RWPE2 (cell line): ENCODE results near the gene GATD1.

Source experiments
- ATAC-seq: fragments of 200-7000 bp; cut with Tn5 transposase; 3 replicates; pipeline ENCODE4 v1.9.1; 2021; ENCODE audit warnings: low read depth
- DNase-seq: peaks from one replicate; pipeline ENCODE4 v3.0.0-alpha.2; 2020; ENCODE audit warnings: low spot score
- H3K27ac ChIP-seq: fragments of 450-650 bp; 2 replicates; pipeline ENCODE4 v1.5.1; 2017; ENCODE audit warnings: mild to moderate bottlenecking; ENCODE audit not compliant: poor library complexity, severe bottlenecking
- H3K27me3 ChIP-seq: fragments of 250-450 bp; sonication (Bioruptor Pico); 2 replicates; pipeline ENCODE4 v1.5.1; 2021; ENCODE audit warnings: mild to moderate bottlenecking, moderate library complexity; ENCODE audit not compliant: insufficient read depth, poor library complexity, severe bottlenecking
- H3K36me3 ChIP-seq: fragments of 250-450 bp; sonication (Bioruptor Pico); 2 replicates; pipeline ENCODE4 v1.5.1; 2020; ENCODE audit warnings: low read depth, mild to moderate bottlenecking, moderate library complexity
- H3K4me1 ChIP-seq: fragments of 250-450 bp; sonication (Bioruptor Pico); 2 replicates; pipeline ENCODE4 v1.5.1; 2021; ENCODE audit warnings: mild to moderate bottlenecking, moderate library complexity; ENCODE audit not compliant: insufficient read depth, poor library complexity, severe bottlenecking
- H3K4me3 ChIP-seq: fragments of 250-450 bp; sonication (Bioruptor Pico); 2 replicates; pipeline ENCODE4 v1.5.1; 2021; ENCODE audit warnings: mild to moderate bottlenecking, moderate library complexity; ENCODE audit not compliant: severe bottlenecking
- H3K9me3 ChIP-seq: fragments of 250-450 bp; sonication (Bioruptor Pico); 2 replicates; pipeline ENCODE4 v1.5.1; 2021; ENCODE audit warnings: mild to moderate bottlenecking, moderate library complexity; ENCODE audit not compliant: severe bottlenecking
- TF ChIP-seq, protein P1 (sequence below): fragments of 450-650 bp; IDR thresholded peaks from one replicate; pipeline ENCODE4 v1.5.1; 2017; ENCODE audit warnings: mild to moderate bottlenecking, moderate library complexity; ENCODE audit not compliant: poor library complexity, severe bottlenecking

GATD1 gene, protein sequence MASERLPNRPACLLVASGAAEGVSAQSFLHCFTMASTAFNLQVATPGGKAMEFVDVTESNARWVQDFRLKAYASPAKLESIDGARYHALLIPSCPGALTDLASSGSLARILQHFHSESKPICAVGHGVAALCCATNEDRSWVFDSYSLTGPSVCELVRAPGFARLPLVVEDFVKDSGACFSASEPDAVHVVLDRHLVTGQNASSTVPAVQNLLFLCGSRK

DNA sequence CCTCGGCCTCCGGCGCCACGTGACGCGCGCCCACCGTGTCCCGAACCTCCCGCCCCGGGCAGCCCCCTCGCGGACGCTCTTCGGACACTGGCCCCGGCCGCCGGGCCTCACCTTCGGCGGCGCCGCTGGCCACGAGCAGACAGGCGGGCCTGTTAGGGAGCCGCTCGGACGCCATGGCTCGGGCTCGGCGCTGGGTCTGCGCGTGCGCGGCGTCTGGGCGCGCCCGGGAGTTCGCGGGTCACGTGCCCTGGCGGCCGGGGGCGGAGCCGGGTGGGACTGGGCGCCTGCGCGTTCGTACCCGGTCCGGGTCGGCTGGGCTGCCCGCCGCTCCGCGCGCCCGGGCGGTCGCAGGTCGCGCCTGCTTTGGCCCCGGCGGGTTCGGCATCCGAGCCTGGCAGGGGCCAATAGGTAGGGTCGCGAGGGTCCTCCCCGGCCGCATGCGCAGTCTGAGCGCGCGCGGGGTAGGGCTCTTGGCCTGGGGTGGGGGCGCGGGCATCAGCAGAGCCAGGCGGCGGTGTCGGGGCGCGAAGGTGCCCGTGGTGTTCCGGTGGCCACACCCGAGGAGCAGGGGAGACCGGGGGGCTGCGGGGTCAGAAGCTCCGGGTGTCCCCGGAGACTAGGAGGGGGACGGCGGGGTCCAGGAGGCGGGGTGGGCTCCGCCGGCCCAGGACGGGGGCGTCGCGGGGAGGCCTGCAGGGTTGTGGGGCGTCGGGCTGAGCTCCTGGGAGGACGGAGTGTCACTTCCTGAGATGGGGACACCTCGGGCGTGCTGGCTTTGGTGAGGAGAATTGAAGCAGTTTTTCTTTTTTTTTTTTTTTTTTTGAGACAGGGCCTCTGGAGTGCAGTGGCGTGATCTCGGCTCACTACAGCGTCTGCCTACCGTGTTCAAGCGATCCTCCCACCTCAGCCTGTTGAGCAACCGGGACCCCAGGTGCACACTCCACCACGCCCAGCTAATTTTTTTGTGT lies at the start of gene GATD1:
Gene GATD1 (minus strand): TSS at position 200 of the 968 bp plus-strand sequence. CDS start 25 bp downstream, at position 175.
- no peaks in the 10 kb centered on the region for H3K27me3 ChIP-seq
- DNase-seq = peak; percentile 87
- H3K9me3 ChIP-seq = no peaks in the 10 kb centered on the region
- peak within 1 kb of the TSS; percentile 99 for H3K4me3 ChIP-seq
- TF ChIP-seq, protein P1, sequence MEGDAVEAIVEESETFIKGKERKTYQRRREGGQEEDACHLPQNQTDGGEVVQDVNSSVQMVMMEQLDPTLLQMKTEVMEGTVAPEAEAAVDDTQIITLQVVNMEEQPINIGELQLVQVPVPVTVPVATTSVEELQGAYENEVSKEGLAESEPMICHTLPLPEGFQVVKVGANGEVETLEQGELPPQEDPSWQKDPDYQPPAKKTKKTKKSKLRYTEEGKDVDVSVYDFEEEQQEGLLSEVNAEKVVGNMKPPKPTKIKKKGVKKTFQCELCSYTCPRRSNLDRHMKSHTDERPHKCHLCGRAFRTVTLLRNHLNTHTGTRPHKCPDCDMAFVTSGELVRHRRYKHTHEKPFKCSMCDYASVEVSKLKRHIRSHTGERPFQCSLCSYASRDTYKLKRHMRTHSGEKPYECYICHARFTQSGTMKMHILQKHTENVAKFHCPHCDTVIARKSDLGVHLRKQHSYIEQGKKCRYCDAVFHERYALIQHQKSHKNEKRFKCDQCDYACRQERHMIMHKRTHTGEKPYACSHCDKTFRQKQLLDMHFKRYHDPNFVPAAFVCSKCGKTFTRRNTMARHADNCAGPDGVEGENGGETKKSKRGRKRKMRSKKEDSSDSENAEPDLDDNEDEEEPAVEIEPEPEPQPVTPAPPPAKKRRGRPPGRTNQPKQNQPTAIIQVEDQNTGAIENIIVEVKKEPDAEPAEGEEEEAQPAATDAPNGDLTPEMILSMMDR = peak; percentile 7
- ATAC-seq = peak; percentile 54
- H3K4me1 ChIP-seq = peaks cover 10% of the 10 kb centered on the region
- peak within 1 kb of the TSS; percentile 72 for H3K27ac ChIP-seq
- peaks cover 49% of the 10 kb centered on the region for H3K36me3 ChIP-seq

DNA sequence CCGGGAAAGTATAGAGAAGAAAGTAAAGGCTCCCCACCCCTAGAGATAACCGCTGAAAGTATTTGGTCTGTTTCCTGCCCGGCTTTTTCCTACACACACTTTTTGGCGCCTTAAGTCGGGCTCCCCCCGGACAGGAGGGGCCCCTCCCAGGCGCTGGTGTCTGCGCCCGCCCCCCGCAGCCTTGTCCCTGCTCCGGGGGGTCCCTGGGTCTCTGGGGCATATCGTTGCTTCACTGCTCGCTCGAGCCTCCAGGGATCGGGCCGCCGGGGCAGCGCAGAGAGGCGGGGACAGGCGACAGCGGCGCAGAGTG lies 49.5 kb upstream of the GATD1 start:
- Histone ChIP-seq H3K27me3 (peaks cover 18% of the 10 kb centered on the region), H3K4me3 (peak overlapping the region; percentile 24), H3K27ac (no peak overlapping the region), H3K4me1 (peaks cover 3% of the 10 kb centered on the region), H3K9me3 (no peaks in the 10 kb centered on the region), H3K36me3 (no peaks in the 10 kb centered on the region)
- DNase-seq (no peak), ATAC-seq (no peak)
- TF ChIP-seq, protein P1 = no peak

GRCh38 chr11:826227-826621 lies 48.9 kb upstream of the GATD1 start:
- no peak overlapping the region for H3K4me3 ChIP-seq
- no peaks in the 10 kb centered on the region for H3K36me3 ChIP-seq
- no peak overlapping the region for H3K27ac ChIP-seq
- peaks cover 18% of the 10 kb centered on the region for H3K27me3 ChIP-seq
- H3K4me1 ChIP-seq = peaks cover 7% of the 10 kb centered on the region
- TF ChIP-seq, protein P1 = no peak
- H3K9me3 ChIP-seq = no peaks in the 10 kb centered on the region
- ATAC-seq (no peak), DNase-seq (no peak)

DNA sequence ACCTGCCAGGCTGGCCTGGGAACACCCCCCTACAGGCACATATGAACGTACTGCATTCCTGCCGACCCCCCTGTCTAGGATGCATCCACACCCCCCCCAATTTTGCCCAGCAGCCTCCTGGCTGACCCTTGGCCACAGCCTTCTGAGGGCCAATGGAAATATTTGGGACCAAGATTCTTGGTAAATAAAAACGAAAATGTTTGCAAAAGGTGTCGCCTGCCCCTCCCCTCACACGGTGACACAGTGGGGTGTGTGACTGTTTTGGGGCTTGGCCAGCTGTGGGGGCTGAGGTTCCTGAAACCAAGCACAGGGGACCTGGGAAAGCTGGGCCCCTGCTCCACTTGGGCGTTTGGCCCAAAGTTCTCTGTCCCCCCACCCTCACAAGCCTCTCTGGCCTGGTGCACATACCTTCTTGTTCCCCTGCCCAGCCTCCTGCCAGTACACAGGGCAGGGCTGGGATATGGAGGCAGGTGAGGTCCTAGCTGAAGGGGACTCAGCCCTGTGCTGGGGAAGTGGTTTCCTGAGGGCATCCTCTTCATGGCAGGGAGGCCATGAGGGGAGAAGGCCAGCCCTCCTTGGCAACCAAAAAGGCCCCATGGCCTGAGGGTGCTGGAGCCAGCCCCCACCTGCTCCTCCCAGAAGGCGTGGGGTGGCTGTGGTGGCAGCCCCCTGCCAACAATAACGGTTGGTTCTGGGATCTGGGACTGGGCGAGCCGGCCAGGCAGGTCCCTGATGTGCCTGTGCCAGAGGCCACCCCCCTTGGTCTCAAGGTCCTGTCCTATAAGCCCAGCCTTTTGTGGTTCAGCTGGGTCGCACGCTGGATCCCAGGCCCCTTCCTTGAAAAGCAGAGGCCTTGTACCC lies 48.3 kb upstream of the GATD1 start:
- peaks cover 18% of the 10 kb centered on the region for H3K27me3 ChIP-seq
- H3K27ac ChIP-seq = no peak overlapping the region
- peaks cover 13% of the 10 kb centered on the region for H3K4me1 ChIP-seq
- no peak overlapping the region for H3K4me3 ChIP-seq
- no peaks in the 10 kb centered on the region for H3K9me3 ChIP-seq
- ATAC-seq (no peak), DNase-seq (no peak)
- H3K36me3 ChIP-seq = no peaks in the 10 kb centered on the region
- TF ChIP-seq, protein P1 = no peak
